H9 (cell line): ENCODE measurements around the gene GLMP. TPM values are rescaled to one million over a fixed set of nuclear protein-coding genes. Genes with fewer than 3 reads are reported as not detected.

Experiments
- DNase-seq: peaks from one replicate; pipeline ENCODE4 v3.0.0-alpha.2; 2017
- H2AFZ ChIP-seq: one replicate; pipeline ENCODE4 v1.6.1; 2013; ENCODE audit warnings: mild to moderate bottlenecking, low read length, control low read depth, moderate library complexity
- H2AK5ac ChIP-seq: 2 replicates; pipeline ENCODE4 v1.6.1; 2013; ENCODE audit warnings: low read length, control low read depth, mixed read lengths; ENCODE audit not compliant: insufficient read length
- H2BK120ac ChIP-seq: one replicate; pipeline ENCODE4 v1.6.1; 2013; ENCODE audit warnings: low read depth, mild to moderate bottlenecking, low read length, control low read depth, inconsistent platforms; ENCODE audit not compliant: poor library complexity, severe bottlenecking
- H2BK12ac ChIP-seq: 2 replicates; pipeline ENCODE4 v1.6.1; 2013; ENCODE audit warnings: low read length, control low read depth, mixed read lengths, low read depth; ENCODE audit not compliant: insufficient read length
- H2BK15ac ChIP-seq: 2 replicates; pipeline ENCODE4 v1.6.1; 2013; ENCODE audit warnings: low read depth, low read length, control low read depth
- H2BK20ac ChIP-seq: one replicate; pipeline ENCODE4 v1.6.1; 2013; ENCODE audit warnings: low read depth, mild to moderate bottlenecking, low read length, control low read depth, inconsistent platforms; ENCODE audit not compliant: poor library complexity, severe bottlenecking
- H2BK5ac ChIP-seq: 2 replicates; pipeline ENCODE4 v1.6.1; 2013; ENCODE audit warnings: low read length, control low read depth, mixed read lengths; ENCODE audit not compliant: insufficient read length
- H3K14ac ChIP-seq: 2 replicates; pipeline ENCODE4 v1.6.1; 2013; ENCODE audit warnings: low read length, control low read depth; ENCODE audit not compliant: insufficient read depth
- H3K18ac ChIP-seq: 2 replicates; pipeline ENCODE4 v1.6.1; 2013; ENCODE audit warnings: low read depth, mild to moderate bottlenecking, mixed read lengths, low read length, control low read depth; ENCODE audit not compliant: insufficient read length
- H3K23ac ChIP-seq: 2 replicates; pipeline ENCODE4 v1.6.1; 2013; ENCODE audit warnings: low read length, control low read depth, mixed read lengths, low read depth; ENCODE audit not compliant: insufficient read length
- H3K23me2 ChIP-seq: 2 replicates; pipeline ENCODE4 v1.6.1; 2013; ENCODE audit warnings: low read depth, mild to moderate bottlenecking, mixed read lengths, low read length, control low read depth; ENCODE audit not compliant: insufficient read length, poor library complexity, severe bottlenecking
- H3K27ac ChIP-seq: 2 replicates; pipeline ENCODE4 v1.5.1; 2013; ENCODE audit warnings: low read length, control low read depth, mixed read lengths, low read depth; ENCODE audit not compliant: insufficient read length
- H3K27me3 ChIP-seq: 2 replicates; pipeline ENCODE4 v1.6.1; 2013; ENCODE audit warnings: low read length, control low read depth, inconsistent platforms; ENCODE audit not compliant: insufficient read depth
- H3K4ac ChIP-seq: 2 replicates; pipeline ENCODE4 v1.6.1; 2013; ENCODE audit warnings: low read depth, mild to moderate bottlenecking, control low read depth, inconsistent platforms, low read length, moderate library complexity
- H3K4me1 ChIP-seq: 2 replicates; pipeline ENCODE4 v1.6.1; 2013; ENCODE audit warnings: low read length, control low read depth, inconsistent platforms; ENCODE audit not compliant: insufficient read depth
- H3K4me2 ChIP-seq: 2 replicates; pipeline ENCODE4 v1.6.1; 2013; ENCODE audit warnings: low read length, control low read depth, mixed read lengths; ENCODE audit not compliant: insufficient read length, insufficient read depth
- H3K56ac ChIP-seq: 2 replicates; pipeline ENCODE4 v1.6.1; 2013; ENCODE audit warnings: low read depth, mild to moderate bottlenecking, mixed read lengths, low read length, control low read depth; ENCODE audit not compliant: insufficient read length
- H3K79me1 ChIP-seq: 2 replicates; pipeline ENCODE4 v1.6.1; 2013; ENCODE audit warnings: low read depth, mild to moderate bottlenecking, moderate library complexity, low read length, control low read depth, inconsistent platforms; ENCODE audit not compliant: insufficient read depth, poor library complexity, severe bottlenecking
- H3K79me2 ChIP-seq: 2 replicates; pipeline ENCODE4 v1.6.1; 2013; ENCODE audit warnings: low read length, control low read depth, inconsistent platforms; ENCODE audit not compliant: insufficient read depth
- H3K9ac ChIP-seq: 2 replicates; pipeline ENCODE4 v1.6.1; 2013; ENCODE audit warnings: low read length, control low read depth, mixed read lengths; ENCODE audit not compliant: insufficient read length; ENCODE audit errors: extremely low read depth
- H3K9me3 ChIP-seq: one replicate; pipeline ENCODE4 v1.6.1; 2013; ENCODE audit warnings: low read depth, low read length, inconsistent platforms; ENCODE audit not compliant: control insufficient read depth
- H3T11ph ChIP-seq: one replicate; pipeline ENCODE4 v1.6.1; 2013; ENCODE audit warnings: mild to moderate bottlenecking, low read length, control low read depth, inconsistent platforms
- H4K20me1 ChIP-seq: one replicate; pipeline ENCODE4 v1.6.1; 2013; ENCODE audit not compliant: control insufficient read depth, insufficient read length, insufficient read depth
- H4K5ac ChIP-seq: 2 replicates; pipeline ENCODE4 v1.6.1; 2013; ENCODE audit warnings: low read depth, mild to moderate bottlenecking, mixed read lengths, low read length, control low read depth; ENCODE audit not compliant: insufficient read length
- H4K8ac ChIP-seq: replicated peaks from 2 replicates; pipeline ENCODE4 v1.6.1; 2013; ENCODE audit warnings: low read length, control low read depth, mixed read lengths, low read depth; ENCODE audit not compliant: insufficient read length
- H4K91ac ChIP-seq: 2 replicates; pipeline ENCODE4 v1.6.1; 2013; ENCODE audit warnings: low read depth, mild to moderate bottlenecking, moderate library complexity, mixed read lengths, low read length, control low read depth; ENCODE audit not compliant: insufficient read length
- H3K27ac Mint-ChIP-seq, 3 experiments: 2 replicates in 2 of 3; 3 replicates in 1 of 3; pipeline ENCODE4 v1.8.0; 2020 to 2021; ENCODE audit warnings: mixed read lengths in 3 of 3, mild to moderate bottlenecking in 1 of 3, moderate library complexity in 1 of 3
- H3K27me3 Mint-ChIP-seq: 2 replicates; pipeline ENCODE4 v1.8.0; 2021; ENCODE audit warnings: low read depth, mild to moderate bottlenecking, moderate library complexity, mixed read lengths
- H3K36me3 Mint-ChIP-seq, 3 experiments: 2 replicates in 2 of 3; 3 replicates in 1 of 3; pipeline ENCODE4 v1.8.0; 2020 to 2021; ENCODE audit warnings: low read depth in 3 of 3, mixed read lengths in 3 of 3; ENCODE audit not compliant: insufficient read depth in 1 of 3
- H3K4me1 Mint-ChIP-seq, 2 experiments: 2 replicates each; pipeline ENCODE4 v1.8.0; 2020; ENCODE audit warnings: mixed read lengths in 2 of 2
- H3K4me3 Mint-ChIP-seq, 2 experiments: 2 replicates in 1 of 2; 3 replicates in 1 of 2; pipeline ENCODE4 v1.8.0; 2020 to 2021; ENCODE audit warnings: mild to moderate bottlenecking in 2 of 2, mixed read lengths in 2 of 2, moderate library complexity in 1 of 2
- H3K9me3 Mint-ChIP-seq, 2 experiments: 2 replicates in 1 of 2; 3 replicates in 1 of 2; pipeline ENCODE4 v1.8.0; 2020; ENCODE audit warnings: mild to moderate bottlenecking in 2 of 2, mixed read lengths in 2 of 2, moderate library complexity in 1 of 2
- WGBS: extraction: QIAGEN DNeasy Blood & Tissue Kit; methylation state at CpG from one replicate; pipeline ENCODE4 v1.1.7; 2013; ENCODE audit warnings: missing lambda C conversion rate, low lambda C conversion rate, mixed read lengths; ENCODE audit not compliant: insufficient read length; ENCODE audit errors: extremely low coverage; 5-methylcytosine and 5-hydroxymethylcytosine counted together
- total RNA-seq: library from RNA; stranded (reverse); gene quantifications from 2 replicates; pipeline ENCODE4 v1.2.1, GENCODE V29; 2021
- TF ChIP-seq, protein P1 (sequence below): fragments of 200-600 bp; sonication (generic); conservative IDR thresholded peaks from 3 replicates; pipeline ENCODE4 v1.8.0; 2021; ENCODE audit warnings: antibody characterized with exemption, mild to moderate bottlenecking

GLMP gene
- total RNA-seq, 1 experiment from 2014 or later: 49.2 TPM

DNA sequence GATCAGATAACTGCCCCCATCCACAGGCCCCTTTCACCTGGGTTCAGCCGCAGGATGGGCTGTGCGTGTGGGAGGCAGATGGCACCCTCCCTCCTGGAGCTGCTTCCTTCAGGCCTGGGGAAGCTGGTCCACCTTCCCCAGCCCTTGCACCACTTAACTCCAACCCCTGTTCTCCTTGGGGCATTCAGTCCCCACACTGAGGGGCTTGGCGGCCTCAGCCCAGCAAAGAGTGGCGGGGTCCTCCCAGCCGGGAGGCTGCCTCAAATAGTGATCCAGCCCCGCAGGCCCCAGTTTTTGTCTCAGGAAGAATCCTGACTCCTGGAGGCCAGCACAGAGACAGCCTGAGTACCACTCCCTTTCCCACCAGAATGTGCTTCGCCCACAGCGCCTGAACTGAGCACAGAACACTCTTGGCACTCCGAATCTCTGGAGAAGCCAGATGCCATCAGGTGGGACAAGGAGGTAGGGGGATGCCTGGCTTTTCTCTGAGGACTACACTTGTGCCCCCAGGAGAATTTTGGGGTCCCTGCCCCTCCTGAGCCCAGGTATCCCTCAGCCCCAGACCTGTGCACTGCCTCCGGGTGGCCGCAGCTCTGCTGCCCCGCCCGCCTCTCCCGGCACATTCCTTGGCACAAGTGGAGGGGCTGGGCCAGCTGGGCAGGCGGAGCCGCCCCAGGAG, 48.6 kb downstream of the GLMP start:
- no peaks in the 10 kb centered on the region for H4K20me1 ChIP-seq

More for the DNA sequence above, 48.6 kb downstream of the GLMP start:
- Histone ChIP-seq H3K18ac (no peak overlapping the region), H3K14ac (peak overlapping the region; percentile 14; the same call in 1 of the 2 replicates), H3K4me1 (peaks cover 2% of the 10 kb centered on the region; the same call in 1 of the 2 replicates), H3K23ac (no peak overlapping the region), H3K27ac (no peak overlapping the region), H2BK20ac (no peak overlapping the region), H3K79me2 (no peaks in the 10 kb centered on the region), H3K9ac (no peak overlapping the region), H3K23me2 (peaks cover 3% of the 10 kb centered on the region), H2BK5ac (no peak overlapping the region), H3K9me3 (no peaks in the 10 kb centered on the region), H3T11ph (no peak overlapping the region), H2BK15ac (no peak overlapping the region), H3K4ac (no peak overlapping the region), H4K5ac (no peak overlapping the region), H3K4me2 (no peak overlapping the region), H2BK120ac (no peak overlapping the region), H2AFZ (no peak overlapping the region), H2AK5ac (no peak overlapping the region), H4K91ac (no peak overlapping the region), H4K8ac (no peak overlapping the region), H3K56ac (no peak overlapping the region), H2BK12ac (no peak overlapping the region), H3K79me1 (no peaks in the 10 kb centered on the region), H3K27me3 (no peaks in the 10 kb centered on the region)
- Mint-ChIP-seq H3K9me3 (no peaks in the 10 kb centered on the region), H3K4me1 (peaks cover 15 to 22% of the 10 kb centered on the region in 2 experiments), H3K36me3 (peaks cover 10 to 38% (median 28%) of the 10 kb centered on the region in 3 experiments; a peak in 6 of 7 replicates), H3K27me3 (peaks cover 4% of the 10 kb centered on the region; the same call in 1 of the 2 replicates), H3K27ac (peak overlapping the region in 1 of 3 experiments; percentile 76; a peak in 2 of 7 replicates), H3K4me3 (no peak overlapping the region)
- DNase-seq: no peak
- TF ChIP-seq, protein P1, sequence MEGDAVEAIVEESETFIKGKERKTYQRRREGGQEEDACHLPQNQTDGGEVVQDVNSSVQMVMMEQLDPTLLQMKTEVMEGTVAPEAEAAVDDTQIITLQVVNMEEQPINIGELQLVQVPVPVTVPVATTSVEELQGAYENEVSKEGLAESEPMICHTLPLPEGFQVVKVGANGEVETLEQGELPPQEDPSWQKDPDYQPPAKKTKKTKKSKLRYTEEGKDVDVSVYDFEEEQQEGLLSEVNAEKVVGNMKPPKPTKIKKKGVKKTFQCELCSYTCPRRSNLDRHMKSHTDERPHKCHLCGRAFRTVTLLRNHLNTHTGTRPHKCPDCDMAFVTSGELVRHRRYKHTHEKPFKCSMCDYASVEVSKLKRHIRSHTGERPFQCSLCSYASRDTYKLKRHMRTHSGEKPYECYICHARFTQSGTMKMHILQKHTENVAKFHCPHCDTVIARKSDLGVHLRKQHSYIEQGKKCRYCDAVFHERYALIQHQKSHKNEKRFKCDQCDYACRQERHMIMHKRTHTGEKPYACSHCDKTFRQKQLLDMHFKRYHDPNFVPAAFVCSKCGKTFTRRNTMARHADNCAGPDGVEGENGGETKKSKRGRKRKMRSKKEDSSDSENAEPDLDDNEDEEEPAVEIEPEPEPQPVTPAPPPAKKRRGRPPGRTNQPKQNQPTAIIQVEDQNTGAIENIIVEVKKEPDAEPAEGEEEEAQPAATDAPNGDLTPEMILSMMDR: no peak; the same call in 2 of the 3 replicates
- no CpG with 5 or more reads among the region's 16 CpGs for WGBS
